Hematopoietic multipotent progenitor cell treated with erythropoietin and hydrocortisone succinate and interleukin-3 and kit ligand, for 17 days (in vitro differentiated cells): ENCODE results near the gene GDPGP1.

Experiments
- DNase-seq: peaks from one replicate; pipeline ENCODE4 v3.0.0-alpha.2; 2015; ENCODE audit warnings: low spot score

The GDPGP1 gene

GRCh38 chr15:90203922-90204321 is 30.1 kb upstream of the GDPGP1 start:
- no peak for DNase-seq

DNA sequence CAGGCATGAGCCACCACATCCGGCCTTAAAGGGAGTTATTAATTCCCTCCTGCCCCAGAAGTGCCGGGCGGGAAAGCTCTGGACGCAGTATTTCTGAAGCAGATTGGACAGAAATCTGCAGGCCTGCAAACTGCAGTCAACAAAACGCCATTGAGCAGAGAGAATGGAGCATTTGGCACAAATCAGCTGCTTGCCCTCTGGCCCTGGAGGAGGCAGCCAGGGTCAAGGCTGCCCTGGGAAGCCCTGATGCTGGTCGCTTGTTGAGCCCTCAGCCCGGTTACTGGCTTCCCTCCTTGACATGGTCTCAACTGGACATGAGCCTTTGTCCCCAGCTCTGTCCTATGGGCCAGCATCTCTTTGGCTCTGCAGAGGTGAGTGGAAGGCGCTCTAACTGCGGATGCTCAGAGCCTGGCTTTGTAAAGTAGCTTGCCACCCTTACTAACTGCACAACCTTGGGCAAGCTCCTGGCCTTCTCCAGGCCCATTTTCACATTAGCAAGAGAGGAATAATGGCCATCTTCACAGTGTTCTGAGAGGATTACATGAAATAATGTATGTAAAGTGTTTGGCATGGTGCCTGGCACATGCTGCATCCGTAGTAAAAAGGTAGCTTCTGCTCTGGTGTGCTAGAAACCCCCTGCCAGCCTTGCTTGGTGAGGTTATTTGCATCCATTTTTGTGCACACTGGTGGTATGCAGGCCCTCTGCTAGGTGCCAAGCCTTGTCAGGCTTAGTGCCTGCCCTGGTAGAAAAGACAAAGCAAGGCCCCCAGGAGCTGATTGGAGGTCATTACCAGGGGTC is 28.8 kb upstream of the GDPGP1 start:
- no peak for DNase-seq

DNA sequence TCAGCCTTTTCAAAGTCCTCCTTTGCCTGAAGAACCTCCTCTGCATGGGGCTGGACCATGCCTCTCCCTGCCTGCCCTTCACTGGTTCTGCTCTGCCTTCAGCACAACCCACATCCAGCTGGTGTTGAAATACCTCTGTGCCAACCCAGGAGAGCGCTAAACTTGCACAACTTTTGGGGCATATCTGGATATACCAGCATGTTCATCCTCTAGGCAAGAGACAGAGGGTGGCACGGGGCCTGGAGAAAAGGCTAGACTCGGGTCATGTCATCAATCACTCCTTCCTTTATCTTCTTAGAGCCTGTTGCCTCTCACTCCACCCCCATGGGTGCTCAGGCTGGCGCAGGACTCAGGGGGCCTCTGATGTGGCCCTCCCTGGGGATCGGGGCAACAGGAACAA is 28.1 kb upstream of the GDPGP1 start:
- DNase-seq, result no peak

- DNase-seq, result no peak
Measured at GRCh38 chr15:90207252-90207651, 26.8 kb upstream of the GDPGP1 start.

- no peak for DNase-seq
Measured at GRCh38 chr15:90208356-90208755, 25.7 kb upstream of the GDPGP1 start.

GRCh38 chr15:90209591-90209990 is 24.4 kb upstream of the GDPGP1 start:
- no peak for DNase-seq

DNA sequence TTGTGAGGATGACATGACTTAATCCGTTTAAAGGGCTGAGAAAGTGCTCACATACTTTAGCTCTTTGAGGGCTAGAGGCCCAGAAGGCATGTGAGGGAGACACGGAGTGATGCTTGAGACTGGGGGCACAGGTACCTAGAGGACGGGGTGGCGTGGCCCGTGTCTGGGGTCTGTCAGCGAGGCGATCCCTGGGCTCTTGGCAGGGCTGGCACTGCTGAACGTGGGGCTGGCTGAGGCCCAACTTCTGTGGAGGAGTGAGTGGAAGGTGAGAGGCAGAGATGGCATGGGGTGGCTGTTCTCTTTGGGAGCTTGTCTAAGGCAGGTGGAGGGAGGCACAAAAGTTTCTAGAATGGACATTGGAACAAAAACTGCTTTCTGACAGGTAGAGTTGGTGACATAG is 23.4 kb upstream of the GDPGP1 start:
- no peak for DNase-seq

DNA sequence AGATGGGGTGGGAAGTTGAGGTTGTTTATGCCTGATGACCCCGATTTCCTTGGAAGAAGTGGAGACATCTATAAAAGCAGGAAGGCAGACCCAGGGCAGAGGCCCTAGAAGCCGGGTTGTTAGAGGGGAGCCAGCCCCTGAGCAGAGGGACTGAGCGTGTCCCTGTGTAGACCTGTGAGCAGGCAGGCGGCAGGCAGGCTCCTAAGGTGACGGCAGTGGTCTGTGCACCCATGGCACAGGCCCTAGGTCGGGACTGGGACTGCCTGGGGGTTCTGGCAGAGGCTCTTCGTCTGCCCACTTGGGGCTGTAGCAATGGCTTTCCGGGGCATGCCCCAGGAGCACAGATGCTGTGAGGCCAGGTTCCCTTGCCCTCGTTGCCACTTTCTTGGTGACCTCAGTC is 23.0 kb upstream of the GDPGP1 start:
- DNase-seq, result no peak

DNA sequence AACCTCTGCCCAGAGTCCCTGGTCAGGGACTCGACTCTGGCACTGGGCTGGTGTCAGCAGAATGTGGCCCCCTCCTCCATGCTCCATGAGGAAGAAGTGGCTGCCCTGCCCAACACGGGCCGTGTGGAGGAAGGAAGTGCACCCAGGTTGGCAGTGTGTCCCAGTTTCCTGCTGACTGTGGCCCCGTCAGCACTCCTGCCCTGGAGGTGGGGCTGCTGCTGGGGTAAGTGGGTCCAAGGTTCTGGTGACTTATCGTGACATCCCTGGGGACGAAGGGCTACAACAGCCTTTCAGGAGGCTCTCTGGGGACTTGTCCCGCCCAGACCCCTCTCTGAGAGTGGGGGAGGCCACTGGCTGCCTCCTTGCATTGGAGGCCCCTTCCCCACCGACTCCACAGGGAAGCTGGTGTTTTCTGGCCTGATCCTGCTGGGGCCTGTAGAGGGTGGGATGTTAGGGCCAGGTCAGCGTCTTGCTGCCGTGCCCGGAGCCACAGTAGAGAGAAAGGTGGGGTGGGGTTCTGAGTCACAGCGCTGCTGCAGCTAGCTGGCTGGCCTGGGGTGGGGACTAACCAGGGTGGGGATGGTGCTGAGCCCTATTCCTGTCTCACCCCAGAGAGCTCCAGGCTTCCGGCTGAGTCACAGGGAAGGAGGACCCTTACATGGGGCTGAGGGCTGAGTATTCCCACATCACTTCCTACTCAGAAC is 22.4 kb upstream of the GDPGP1 start:
- DNase-seq, result no peak

- DNase-seq, result no peak
Measured at GRCh38 chr15:90212221-90213098, 21.5 kb upstream of the GDPGP1 start.

GRCh38 chr15:90213122-90213817 is 20.7 kb upstream of the GDPGP1 start:
- DNase-seq, result peak; percentile 51

- no peak for DNase-seq
Measured at GRCh38 chr15:90213818-90214204, 20.2 kb upstream of the GDPGP1 start.

DNA sequence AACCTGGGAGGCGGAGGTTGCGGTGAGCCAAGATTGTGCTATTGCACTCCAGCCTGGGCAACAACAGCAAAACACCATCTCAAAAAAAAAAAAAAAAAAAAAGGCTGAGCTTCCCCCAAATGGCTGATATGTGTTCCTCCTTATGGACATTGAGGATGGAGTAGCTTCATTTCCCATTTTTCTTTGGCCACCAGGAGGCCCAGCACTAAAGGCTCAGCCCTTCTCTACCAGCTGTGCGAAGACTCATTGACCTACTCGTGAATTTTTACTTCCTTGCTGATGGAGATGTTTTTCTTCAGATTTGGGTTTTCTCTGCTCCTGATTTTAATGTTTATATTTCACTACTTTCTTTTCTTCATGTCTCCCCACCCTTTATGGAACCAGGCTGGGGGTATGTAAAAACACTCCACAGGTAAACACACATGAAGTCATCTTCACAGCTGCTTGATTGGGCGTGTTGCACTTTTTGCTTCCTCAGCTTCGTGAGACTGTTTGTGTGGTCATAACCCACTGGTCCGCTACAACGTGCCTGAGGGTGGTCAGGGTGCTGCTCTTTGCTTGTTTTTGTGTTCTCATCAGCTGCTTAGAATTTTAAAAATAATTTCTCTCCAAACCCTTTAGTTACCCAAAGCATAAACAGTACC is 19.3 kb upstream of the GDPGP1 start:
- no peak for DNase-seq

GRCh38 chr15:90217671-90218394 is 16.2 kb upstream of the GDPGP1 start:
- DNase-seq, result no peak

DNA sequence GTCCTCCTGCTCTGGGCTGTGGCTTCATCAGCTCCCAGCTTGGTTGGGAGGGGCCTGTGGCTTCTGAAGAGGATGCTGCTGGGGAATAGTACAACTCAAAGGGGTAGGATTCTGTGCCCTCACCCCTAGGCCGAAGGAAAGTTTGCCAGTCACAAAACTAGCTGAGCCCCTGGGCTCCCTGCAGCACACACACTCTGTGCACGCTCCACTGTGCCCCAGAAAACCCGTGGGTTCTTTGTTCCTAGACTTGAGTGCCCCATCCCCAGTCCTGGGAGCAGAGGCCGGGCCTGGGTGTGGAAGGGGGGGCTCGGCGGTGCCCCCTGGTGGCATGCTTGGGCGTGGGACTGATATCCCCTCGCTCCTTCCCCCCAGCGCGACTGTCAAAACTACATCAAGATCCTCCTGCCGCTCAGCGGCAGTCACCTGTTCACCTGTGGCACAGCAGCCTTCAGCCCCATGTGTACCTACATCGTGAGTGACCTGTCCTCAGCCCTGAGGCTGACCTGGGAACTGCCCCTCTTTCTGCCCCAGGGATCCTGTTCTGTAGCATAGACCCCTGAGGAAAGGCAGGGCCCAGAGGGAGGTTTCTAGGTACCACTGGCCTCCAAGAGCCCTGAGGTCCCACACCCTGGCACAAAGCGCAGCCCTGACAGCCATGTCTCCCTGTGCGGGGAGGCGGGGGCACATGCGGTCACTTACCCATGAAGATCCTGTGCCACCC is 14.4 kb upstream of the GDPGP1 start:
- DNase-seq, result peak; percentile 68

DNA sequence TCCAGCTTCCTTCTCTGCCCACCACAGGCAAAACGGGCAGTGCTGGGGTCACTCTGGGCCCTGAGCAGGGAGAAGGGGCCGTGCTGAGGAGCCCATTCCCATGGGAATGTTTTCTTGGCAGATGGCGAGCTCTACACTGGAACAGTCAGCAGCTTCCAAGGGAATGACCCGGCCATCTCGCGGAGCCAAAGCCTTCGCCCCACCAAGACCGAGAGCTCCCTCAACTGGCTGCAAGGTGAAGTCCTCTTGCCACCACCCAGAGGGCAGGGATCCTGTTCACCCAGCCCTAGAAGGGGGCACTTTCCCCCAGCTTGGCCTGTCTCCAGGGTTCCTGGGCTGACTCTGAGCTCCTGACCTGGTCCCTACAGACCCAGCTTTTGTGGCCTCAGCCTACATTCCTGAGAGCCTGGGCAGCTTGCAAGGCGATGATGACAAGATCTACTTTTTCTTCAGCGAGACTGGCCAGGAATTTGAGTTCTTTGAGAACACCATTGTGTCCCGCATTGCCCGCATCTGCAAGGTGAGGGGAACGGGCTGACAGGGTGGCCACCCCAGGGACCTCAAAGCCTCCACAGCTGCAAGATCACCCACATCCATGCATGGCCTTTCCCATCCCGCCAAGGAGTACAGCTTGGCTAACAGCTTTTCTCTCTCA is 12.6 kb upstream of the GDPGP1 start:
- peak; percentile 83 for DNase-seq

GRCh38 chr15:90222547-90222946 is 11.5 kb upstream of the GDPGP1 start:
- no peak for DNase-seq

GRCh38 chr15:90223441-90224165 is 10.4 kb upstream of the GDPGP1 start:
- DNase-seq, result no peak

- no peak for DNase-seq
Measured at GRCh38 chr15:90225047-90225446, 9.0 kb upstream of the GDPGP1 start.
